Esophagus muscularis mucosa (tissue), 4 donors: ENCODE measurements around the gene CRABP2. TPM values are rescaled to one million over a fixed set of nuclear protein-coding genes. Genes with fewer than 3 reads are reported as not detected.

Experiments used
- DNase-seq: peaks from one replicate; pipeline ENCODE4 v3.0.0-alpha.2; 2017; ENCODE audit errors: extremely low spot score
- H3K27ac ChIP-seq, 4 donors: fragments of 200-600 bp; sonication (generic); replicated peaks in 1 of 4; 1 replicate in 3 of 4; 2 replicates in 1 of 4; pipeline ENCODE4 v1.5.1; 2016 to 2019; ENCODE audit warnings: mild to moderate bottlenecking in 1 of 4
- H3K27me3 ChIP-seq, 4 donors: fragments of 200-600 bp; sonication (generic); one replicate each; pipeline versions ENCODE4 v1.5.1 to v1.6.0; 2016 to 2019
- H3K36me3 ChIP-seq, 4 donors: fragments of 200-600 bp; sonication (generic); one replicate each; pipeline ENCODE4 v1.5.1; 2016 to 2019
- H3K4me1 ChIP-seq, 4 donors: fragments of 200-600 bp; sonication (generic); one replicate each; pipeline ENCODE4 v1.5.1; 2016 to 2019
- H3K4me3 ChIP-seq, 4 donors: fragments of 200-600 bp; sonication (generic); 1 replicate in 2 of 4; 2 replicates in 2 of 4; pipeline ENCODE4 v1.5.1; 2016 to 2019; ENCODE audit warnings: mild to moderate bottlenecking in 4 of 4, moderate library complexity in 1 of 4
- H3K9me3 ChIP-seq, 4 donors: fragments of 200-600 bp; sonication (generic); 1 replicate in 3 of 4; 2 replicates in 1 of 4; pipeline ENCODE4 v1.5.1; 2016 to 2019
- EP300 ChIP-seq: sonication (generic); formaldehyde crosslinking; IDR thresholded peaks from one replicate; pipeline ENCODE4 v1.6.1; 2017; ENCODE audit warnings: antibody characterized with exemption
- POLR2A ChIP-seq: fragments of 450-650 bp; IDR thresholded peaks from one replicate; pipeline ENCODE4 v1.6.1; 2017; ENCODE audit warnings: antibody characterized with exemption, moderate library complexity, mild to moderate bottlenecking, low read depth
- POLR2AphosphoS5 ChIP-seq, 2 donors: sonication (generic); formaldehyde crosslinking; IDR thresholded peaks; one replicate each; pipeline ENCODE4 v1.6.1; 2017; ENCODE audit warnings: antibody characterized with exemption in 2 of 2
- WGBS: methylation state at CpG from one replicate; pipeline ENCODE4 v1.1.5; 2018; 5-methylcytosine and 5-hydroxymethylcytosine counted together
- intact Hi-C: fragments of 100-400 bp; cut with DNase I; formaldehyde crosslinking; loops from one replicate; pipeline ENCODE4 v1.15.1; 2023
- total RNA-seq, 4 donors: library from RNA; depleted of rRNA; stranded (reverse); fragments of >200 nt; gene quantifications; one replicate each; pipeline versions ENCODE4 v1.1.0 to v1.2.1, GENCODE V29; 2016
- TF ChIP-seq, protein P1 (sequence below), 3 experiments: fragments of 200-600 bp in 2 of 3; fragments of 450-650 bp in 1 of 3; sonication (generic) in 2 of 3; IDR thresholded peaks; one replicate each; pipeline ENCODE4 v1.5.1; 2017 to 2019; ENCODE audit warnings: antibody characterized with exemption in 3 of 3, mild to moderate bottlenecking in 2 of 3, moderate library complexity in 1 of 3

Gene CRABP2
- 1 to 10 TPM; 1.2 to 6.4 (median 2.7) TPM for total RNA-seq

DNA sequence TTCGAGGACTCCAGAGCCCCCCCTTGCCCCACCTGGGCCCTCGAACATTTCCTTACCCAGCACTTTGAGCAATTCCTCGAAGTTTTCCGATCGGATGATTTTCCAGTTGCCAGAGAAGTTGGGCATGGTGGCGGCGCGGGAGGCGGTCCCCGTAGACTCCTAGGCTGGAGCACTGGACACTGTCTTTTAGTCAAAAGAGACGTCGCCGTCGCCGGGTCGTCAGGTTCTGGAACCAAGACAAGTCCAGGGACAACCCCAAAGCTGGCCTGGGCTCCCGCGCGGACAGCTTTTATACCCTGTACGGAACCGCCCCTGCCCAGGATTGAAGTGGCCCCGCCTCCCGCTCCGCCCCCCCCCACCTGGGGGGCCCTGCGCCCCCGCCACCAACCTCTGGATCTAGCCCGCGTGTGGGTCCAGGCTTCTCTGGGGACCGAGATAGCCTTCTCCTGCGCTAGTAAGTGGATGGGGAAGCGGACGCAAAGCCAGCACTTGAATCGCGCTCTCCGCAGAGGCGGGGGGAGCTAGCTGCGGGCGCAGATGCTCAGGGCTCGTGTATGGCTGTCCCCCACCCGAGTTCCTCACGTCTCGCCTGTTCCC lies at the start of gene CRABP2:
TSS of gene CRABP2 (minus strand) at position 263 of the 597 bp plus-strand sequence. CDS start at position 126, 137 bp downstream.
- peaks cover 0 to 34% (median 0%) of the 10 kb centered on the region in 4 donors for H3K27me3 ChIP-seq
- peak within 1 kb of the TSS; percentile 56 to 60 (median 57) for H3K4me3 ChIP-seq
- no peak for TF ChIP-seq POLR2AphosphoS5 (IDR thresholded peaks at IDR 0.05)
- TF ChIP-seq POLR2A: no peak
- TF ChIP-seq EP300: no peak
- TF ChIP-seq, protein P1, sequence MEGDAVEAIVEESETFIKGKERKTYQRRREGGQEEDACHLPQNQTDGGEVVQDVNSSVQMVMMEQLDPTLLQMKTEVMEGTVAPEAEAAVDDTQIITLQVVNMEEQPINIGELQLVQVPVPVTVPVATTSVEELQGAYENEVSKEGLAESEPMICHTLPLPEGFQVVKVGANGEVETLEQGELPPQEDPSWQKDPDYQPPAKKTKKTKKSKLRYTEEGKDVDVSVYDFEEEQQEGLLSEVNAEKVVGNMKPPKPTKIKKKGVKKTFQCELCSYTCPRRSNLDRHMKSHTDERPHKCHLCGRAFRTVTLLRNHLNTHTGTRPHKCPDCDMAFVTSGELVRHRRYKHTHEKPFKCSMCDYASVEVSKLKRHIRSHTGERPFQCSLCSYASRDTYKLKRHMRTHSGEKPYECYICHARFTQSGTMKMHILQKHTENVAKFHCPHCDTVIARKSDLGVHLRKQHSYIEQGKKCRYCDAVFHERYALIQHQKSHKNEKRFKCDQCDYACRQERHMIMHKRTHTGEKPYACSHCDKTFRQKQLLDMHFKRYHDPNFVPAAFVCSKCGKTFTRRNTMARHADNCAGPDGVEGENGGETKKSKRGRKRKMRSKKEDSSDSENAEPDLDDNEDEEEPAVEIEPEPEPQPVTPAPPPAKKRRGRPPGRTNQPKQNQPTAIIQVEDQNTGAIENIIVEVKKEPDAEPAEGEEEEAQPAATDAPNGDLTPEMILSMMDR (IDR thresholded peaks at IDR 0.05): no peak
- H3K4me1 ChIP-seq: peaks cover 39 to 72% (median 67%) of the 10 kb centered on the region in 4 donors
- peaks cover 0 to 3% (median 0%) of the 10 kb centered on the region in 4 donors for H3K36me3 ChIP-seq
- peak within 1 kb of the TSS; percentile 76 to 88 (median 88) for H3K27ac ChIP-seq
- DNase-seq: no peak
- H3K9me3 ChIP-seq: no peaks in the 10 kb centered on the region
- intact Hi-C loops: no loop called here
- WGBS: 10% methylated on average over 6 of the region's 42 CpGs

DNA sequence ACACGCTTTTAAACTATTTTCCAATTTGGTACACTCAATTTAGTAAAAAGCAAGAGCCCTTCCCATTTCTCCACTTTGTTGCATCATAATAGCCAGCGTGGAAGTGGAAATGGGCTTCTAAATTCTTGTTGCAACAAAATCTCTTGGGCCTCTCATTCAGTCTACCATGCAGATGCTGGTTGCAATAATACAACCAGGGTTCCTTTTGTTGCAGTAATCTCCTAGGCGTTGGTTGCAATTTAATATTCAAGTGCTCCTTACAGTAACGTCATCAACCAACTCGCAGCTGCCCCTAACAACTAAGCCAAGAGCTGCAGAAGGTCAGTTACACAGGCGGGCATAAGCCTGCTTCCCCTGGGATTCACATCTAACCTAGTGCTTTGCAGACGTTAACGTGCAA lies 48.8 kb upstream of the CRABP2 start:
- TF ChIP-seq POLR2A: no peak
- no peak for TF ChIP-seq EP300
- no peak for TF ChIP-seq POLR2AphosphoS5 (IDR thresholded peaks at IDR 0.05)
- TF ChIP-seq, protein P1 (IDR thresholded peaks at IDR 0.05): no peak

DNA sequence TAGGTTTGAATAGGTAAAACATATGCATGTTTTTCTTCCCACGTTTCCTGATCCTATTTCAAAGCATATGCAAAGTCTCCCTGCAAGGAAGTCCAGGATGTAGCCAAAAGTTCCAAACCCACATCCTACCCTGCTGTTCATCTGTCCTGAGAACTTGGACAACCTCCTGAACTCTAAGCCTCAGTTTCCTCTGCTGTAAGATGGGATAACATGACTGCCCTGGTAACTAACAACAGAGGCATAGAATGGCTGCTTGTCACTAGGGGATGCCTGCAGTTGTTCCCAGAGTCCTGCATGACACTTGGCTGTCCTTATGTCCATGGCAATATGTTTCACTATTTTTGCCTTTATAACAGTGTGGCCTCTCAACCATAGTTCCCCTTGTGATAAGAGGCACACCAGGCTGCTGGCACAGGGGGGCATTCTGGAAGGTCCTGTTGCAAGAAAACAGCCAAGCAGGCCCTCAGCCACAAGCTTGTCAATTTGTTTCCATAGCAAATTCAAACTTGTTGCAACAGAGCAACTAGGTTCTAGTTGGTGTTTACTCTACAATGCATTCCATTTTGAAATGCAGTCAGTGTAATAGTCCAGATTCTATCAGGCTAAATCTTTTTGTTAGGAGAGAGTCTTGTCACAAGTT lies 47.6 kb upstream of the CRABP2 start:
- H3K9me3 ChIP-seq: no peaks in the 10 kb centered on the region
- TF ChIP-seq, protein P1 (IDR thresholded peaks at IDR 0.05): no peak
- TF ChIP-seq POLR2AphosphoS5 (IDR thresholded peaks at IDR 0.05): no peak
- no peak for TF ChIP-seq POLR2A
- TF ChIP-seq EP300: no peak
- no peak for DNase-seq
- intact Hi-C loops: no loop called here
- no peaks in the 10 kb centered on the region for H3K27me3 ChIP-seq
- peak overlapping the region; percentile 87 to 100 (median 93) for H3K4me3 ChIP-seq
- WGBS: 43% methylated on average over 1 of the region's 1 CpG
- no peaks in the 10 kb centered on the region for H3K36me3 ChIP-seq
- H3K4me1 ChIP-seq: peaks cover 32 to 41% (median 40%) of the 10 kb centered on the region in 4 donors
- peak overlapping the region; percentile 93 to 99 (median 98) for H3K27ac ChIP-seq

More for the DNA sequence above, 48.8 kb upstream of the CRABP2 start:
- H3K9me3 ChIP-seq: no peaks in the 10 kb centered on the region
- H3K27me3 ChIP-seq: no peaks in the 10 kb centered on the region
- peaks cover 20 to 28% (median 27%) of the 10 kb centered on the region in 4 donors for H3K4me1 ChIP-seq
- H3K4me3 ChIP-seq: no peak overlapping the region
- no peaks in the 10 kb centered on the region for H3K36me3 ChIP-seq
- WGBS: 91% methylated on average over 8 of the region's 8 CpGs
- no peak overlapping the region for H3K27ac ChIP-seq
- no peak for DNase-seq
- intact Hi-C loops: no loop called here

DNA sequence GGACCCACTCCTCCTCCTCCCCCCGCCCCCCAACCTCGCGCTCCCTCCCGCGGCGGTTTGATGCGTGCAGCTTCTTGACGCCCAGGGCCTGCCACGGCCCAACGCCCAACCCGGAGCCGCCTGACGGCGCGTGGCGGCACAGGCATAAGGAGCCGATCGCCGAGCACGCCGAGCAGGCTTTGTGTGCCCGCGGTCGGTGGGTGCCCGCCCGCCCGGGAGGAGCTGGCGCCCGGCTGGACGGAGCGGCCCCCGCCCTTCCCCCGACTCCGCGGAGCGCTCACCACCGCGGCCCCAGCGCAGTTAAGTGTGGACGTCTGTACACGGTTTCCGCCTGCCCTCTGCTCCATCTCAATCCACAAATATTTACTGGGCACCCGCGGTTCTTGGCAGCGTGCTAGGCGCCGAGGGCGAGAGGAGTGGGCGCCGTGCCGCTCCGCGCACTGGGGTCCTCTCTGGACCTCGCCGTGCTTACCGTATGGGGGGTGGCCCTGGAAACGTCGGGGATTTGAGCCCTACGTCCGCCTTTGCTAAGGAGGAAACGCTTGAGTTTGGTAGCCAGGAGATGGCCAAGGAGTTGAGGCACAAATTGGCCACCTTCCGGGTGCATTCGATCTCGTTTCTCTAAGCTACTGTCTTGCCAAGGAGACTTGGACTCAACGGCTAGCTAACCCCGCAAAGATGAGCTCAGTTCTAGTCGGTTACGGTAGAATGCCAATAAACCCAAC lies 46.5 kb upstream of the CRABP2 start:
- intact Hi-C loops: no loop called here
- peak; percentile 84 to 95 for TF ChIP-seq POLR2AphosphoS5 (IDR thresholded peaks at IDR 0.05)
- TF ChIP-seq EP300: no peak
- peak; percentile 34 for TF ChIP-seq POLR2A
- TF ChIP-seq, protein P1 (IDR thresholded peaks at IDR 0.05): peak in 1 of 3 experiments; percentile 36
- Histone ChIP-seq H3K36me3 (no peaks in the 10 kb centered on the region), H3K27ac (peak overlapping the region; percentile 93 to 99 (median 98)), H3K9me3 (no peaks in the 10 kb centered on the region), H3K4me1 (peaks cover 39 to 49% (median 48%) of the 10 kb centered on the region in 4 donors), H3K4me3 (peak overlapping the region; percentile 87 to 100 (median 93)), H3K27me3 (no peaks in the 10 kb centered on the region)
- under 1% methylated on average over 25 of the region's 68 CpGs for WGBS
- peak; percentile 99 for DNase-seq
